Fibroblast of lung (primary cell): ENCODE data around the gene SH2D5. TPM values are rescaled to one million over a fixed set of nuclear protein-coding genes. Genes with fewer than 3 reads are reported as not detected.

ENCODE experiments used
- DNase-seq, 2 donors: peaks; one replicate each; pipeline versions ENCODE4 v3.0.0 to v3.0.0-alpha.2; 2010; ENCODE audit warnings: low read depth in 2 of 2
- H2AFZ ChIP-seq: 2 replicates; pipeline ENCODE4 v1.5.1; 2012; ENCODE audit warnings: low read length, control low read depth, inconsistent platforms
- H3K27ac ChIP-seq: 2 replicates; pipeline ENCODE4 v1.5.1; 2011; ENCODE audit warnings: low read length, control low read depth; ENCODE audit not compliant: insufficient read depth
- H3K27me3 ChIP-seq: 2 replicates; pipeline ENCODE4 v1.5.1; 2011; ENCODE audit warnings: mild to moderate bottlenecking, low read length; ENCODE audit not compliant: control insufficient read depth, insufficient read depth
- H3K36me3 ChIP-seq: 2 replicates; pipeline ENCODE4 v1.5.1; 2011; ENCODE audit warnings: low read length; ENCODE audit not compliant: control insufficient read depth, insufficient read depth
- H3K4me1 ChIP-seq: 2 replicates; pipeline ENCODE4 v1.5.1; 2011; ENCODE audit warnings: low read length; ENCODE audit not compliant: control insufficient read depth, insufficient read depth; ENCODE audit errors: extremely low read depth
- H3K4me2 ChIP-seq: 2 replicates; pipeline ENCODE4 v1.5.1; 2011; ENCODE audit warnings: low read length, control low read depth; ENCODE audit not compliant: insufficient read depth; ENCODE audit errors: extremely low read depth
- H3K4me3 ChIP-seq, 4 experiments: fragments of 200-600 bp in 1 of 4; sonication (generic) in 1 of 4; replicated peaks in 1 of 4; 2 replicates each; pipeline ENCODE4 v1.5.1; 2011 to 2016; ENCODE audit warnings: low read length in 4 of 4, low read depth in 3 of 4, mild to moderate bottlenecking in 3 of 4, control low read depth in 2 of 4, inconsistent platforms in 1 of 4, mixed read lengths in 1 of 4; ENCODE audit not compliant: insufficient read depth in 1 of 4; ENCODE audit errors: control extremely low read depth in 1 of 4
- H3K79me2 ChIP-seq: 2 replicates; pipeline ENCODE4 v1.5.1; 2012; ENCODE audit warnings: mild to moderate bottlenecking, low read length, inconsistent platforms; ENCODE audit not compliant: control insufficient read depth, insufficient read depth
- H3K9ac ChIP-seq: 2 replicates; pipeline ENCODE4 v1.5.1; 2011; ENCODE audit warnings: mild to moderate bottlenecking, low read length, control low read depth; ENCODE audit not compliant: insufficient read depth
- H3K9me3 ChIP-seq: 2 replicates; pipeline ENCODE4 v1.5.1; 2012; ENCODE audit warnings: low read depth, low read length; ENCODE audit not compliant: control insufficient read depth, insufficient read depth
- H4K20me1 ChIP-seq: 2 replicates; pipeline ENCODE4 v1.5.1; 2011; ENCODE audit warnings: low read length; ENCODE audit not compliant: control insufficient read depth, insufficient read depth; ENCODE audit errors: extremely low read depth
- CTCF ChIP-seq, 2 donors: IDR thresholded peaks in 1 of 2; conservative IDR thresholded peaks in 1 of 2; 1 replicate in 1 of 2; 2 replicates in 1 of 2; pipeline ENCODE4 v1.5.1; 2011 to 2012; ENCODE audit warnings: low read length in 2 of 2, control low read depth in 1 of 2, inconsistent platforms in 1 of 2, low read depth in 1 of 2, mild to moderate bottlenecking in 1 of 2
- EZH2 ChIP-seq: IDR thresholded peaks from 2 replicates; pipeline ENCODE4 v1.5.1; 2012; ENCODE audit warnings: low read length, control low read depth, mild to moderate bottlenecking; ENCODE audit errors: missing control alignments
- polyA plus RNA-seq, 2 donors: library from polyadenylated mRNA; depleted of rRNA in 1 of 2; stranded (reverse) in 1 of 2; unstranded in 1 of 2; fragments of >200 nt; gene quantifications; 2 replicates each; pipeline ENCODE4 v1.2.1, GENCODE V29; 2011 to 2012; ENCODE audit warnings: missing spikeins in 1 of 2
- total RNA-seq: library from RNA; depleted of rRNA; stranded (reverse); fragments of >200 nt; gene quantifications from 2 replicates; pipeline ENCODE4 v1.2.1, GENCODE V29; 2014

The SH2D5 gene
- total and polyA plus RNA-seq, 2 donors (not counting 1 experiment from before 2014, with no cell fraction given), result 3.6 to 5.0 TPM

GRCh38 chr1:20684050-20684620, 48.4 kb downstream of the SH2D5 start:
- TF ChIP-seq CTCF (conservative IDR thresholded peaks at IDR 0.05 in 1 of 2, IDR thresholded peaks at IDR 0.05 in 1 of 2; ENCODE audit: low read depth in 1 of 2, low read length in 2 of 2) (no peak), EZH2 (no peak)
- Histone ChIP-seq H3K79me2 (no peaks in the 10 kb centered on the region), H3K27ac (no peak overlapping the region), H4K20me1 (no peaks in the 10 kb centered on the region), H3K27me3 (no peaks in the 10 kb centered on the region), H3K9ac (peak overlapping the region; percentile 7), H2AFZ (no peak overlapping the region), H3K4me2 (no peak overlapping the region), H3K4me1 (no peaks in the 10 kb centered on the region), H3K36me3 (no peaks in the 10 kb centered on the region), H3K4me3 (no peak overlapping the region), H3K9me3 (no peaks in the 10 kb centered on the region)
- DNase-seq, result no peak

- no peaks in the 10 kb centered on the region for H3K4me1 ChIP-seq
- no peak overlapping the region for H3K4me3 ChIP-seq
- no peak for DNase-seq
- H3K9me3 ChIP-seq, result no peaks in the 10 kb centered on the region
- no peak overlapping the region for H2AFZ ChIP-seq
- no peaks in the 10 kb centered on the region for H3K36me3 ChIP-seq
- H3K79me2 ChIP-seq, result no peaks in the 10 kb centered on the region
- H3K27ac ChIP-seq, result no peak overlapping the region
- H3K27me3 ChIP-seq, result no peaks in the 10 kb centered on the region
- H3K4me2 ChIP-seq, result no peak overlapping the region
- TF ChIP-seq EZH2 (no peak), CTCF (conservative IDR thresholded peaks at IDR 0.05 in 1 of 2, IDR thresholded peaks at IDR 0.05 in 1 of 2; ENCODE audit: low read depth in 1 of 2, low read length in 2 of 2) (no peak)
- H4K20me1 ChIP-seq, result no peaks in the 10 kb centered on the region
- H3K9ac ChIP-seq, result no peak overlapping the region
These were observed 48.9 kb downstream of the SH2D5 start for GRCh38 chr1:20683614-20684013.

- Histone ChIP-seq H2AFZ (no peak overlapping the region), H4K20me1 (no peaks in the 10 kb centered on the region), H3K9me3 (no peaks in the 10 kb centered on the region), H3K79me2 (no peaks in the 10 kb centered on the region), H3K27ac (no peak overlapping the region), H3K4me2 (no peak overlapping the region), H3K4me1 (no peaks in the 10 kb centered on the region), H3K36me3 (no peaks in the 10 kb centered on the region), H3K27me3 (no peaks in the 10 kb centered on the region), H3K4me3 (no peak overlapping the region), H3K9ac (no peak overlapping the region)
- no peak for DNase-seq
- TF ChIP-seq CTCF (conservative IDR thresholded peaks at IDR 0.05 in 1 of 2, IDR thresholded peaks at IDR 0.05 in 1 of 2; ENCODE audit: low read depth in 1 of 2, low read length in 2 of 2) (no peak), EZH2 (no peak)
These were observed 49.8 kb downstream of the SH2D5 start for GRCh38 chr1:20682571-20683236.
